AG04450 (cell line): ENCODE measurements around the gene SHISA9. TPM values are rescaled to one million over a fixed set of nuclear protein-coding genes. Genes with fewer than 3 reads are reported as not detected.

ENCODE experiments used
- CTCF ChIA-PET: fragments of 300-600, 350-600 bp; formaldehyde crosslinking; extraction: SDS; loops from one replicate; lab custom pipeline; 2022; ENCODE audit warnings: antibody characterized with exemption, inconsistent platforms; lab: Charles Lee
- POLR2A ChIA-PET: fragments of 350-600 bp; formaldehyde crosslinking; extraction: SDS; loops from one replicate; lab custom pipeline; 2021; ENCODE audit warnings: antibody characterized with exemption, inconsistent platforms; lab: Yijun Ruan, JAX
- DNase-seq: peaks from one replicate; pipeline ENCODE4 v3.0.0-alpha.2; 2011; ENCODE audit warnings: low read depth, low spot score
- H3K27ac ChIP-seq: one replicate; pipeline ENCODE4 v1.5.1; 2012; ENCODE audit warnings: low read depth, low read length, control low read depth
- H3K27me3 ChIP-seq: one replicate; pipeline ENCODE4 v1.6.0; 2012; ENCODE audit warnings: low read length; ENCODE audit not compliant: control insufficient read depth, insufficient read depth
- H3K4me3 ChIP-seq: 2 replicates; pipeline ENCODE4 v1.5.1; 2011; ENCODE audit warnings: mild to moderate bottlenecking, low read depth, low read length, control low read depth
- H3K9me3 ChIP-seq: 2 replicates; pipeline ENCODE4 v1.5.1; 2012; ENCODE audit warnings: low read length; ENCODE audit not compliant: control insufficient read depth, insufficient read depth
- polyA plus RNA-seq: library from polyadenylated mRNA; depleted of rRNA; stranded (reverse); fragments of >200 nt; gene quantifications from 2 replicates; pipeline ENCODE4 v1.2.3, GENCODE V29; 2011
- TF ChIP-seq, protein P1 (sequence below): IDR thresholded peaks from 2 replicates; pipeline ENCODE4 v1.5.1; 2011; ENCODE audit warnings: low read depth, low read length, control low read depth, inconsistent platforms

The SHISA9 gene
- polyA plus RNA-seq, 1 experiment = not detected

DNA sequence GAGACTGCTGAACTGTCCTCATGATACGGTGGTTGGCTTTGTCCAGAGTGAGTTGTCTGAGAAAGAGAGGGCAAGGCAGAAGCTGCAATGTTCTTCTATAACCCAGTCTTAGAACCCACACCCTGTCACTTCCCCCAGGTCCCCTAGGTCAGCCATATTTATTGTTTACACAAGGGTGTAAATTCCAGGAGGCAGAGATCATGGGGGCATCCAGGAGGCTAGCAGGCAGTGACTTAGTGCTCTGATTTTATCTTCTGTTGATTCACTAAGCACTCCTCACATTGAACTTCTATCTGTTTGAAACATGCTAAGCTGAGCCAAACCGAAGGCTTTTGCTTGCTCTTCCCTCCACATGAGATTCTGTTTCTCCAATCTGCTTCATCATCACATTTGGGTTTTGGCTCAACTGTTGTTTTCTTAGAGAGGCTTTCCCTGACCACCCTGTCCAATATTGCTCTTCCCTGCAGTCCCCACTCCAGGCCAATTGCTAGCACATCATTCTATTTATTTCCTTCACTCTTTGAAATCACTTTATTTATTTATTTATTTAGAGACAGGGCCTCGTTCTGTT is 34.3 kb upstream of the SHISA9 start:
- CTCF ChIA-PET = no interaction called here
- Histone ChIP-seq H3K27me3 (no peaks in the 10 kb centered on the region), H3K9me3 (peaks cover 37% of the 10 kb centered on the region), H3K27ac (no peak overlapping the region), H3K4me3 (no peak overlapping the region)
- POLR2A ChIA-PET = no interaction called here
- DNase-seq = no peak
- TF ChIP-seq, protein P1, sequence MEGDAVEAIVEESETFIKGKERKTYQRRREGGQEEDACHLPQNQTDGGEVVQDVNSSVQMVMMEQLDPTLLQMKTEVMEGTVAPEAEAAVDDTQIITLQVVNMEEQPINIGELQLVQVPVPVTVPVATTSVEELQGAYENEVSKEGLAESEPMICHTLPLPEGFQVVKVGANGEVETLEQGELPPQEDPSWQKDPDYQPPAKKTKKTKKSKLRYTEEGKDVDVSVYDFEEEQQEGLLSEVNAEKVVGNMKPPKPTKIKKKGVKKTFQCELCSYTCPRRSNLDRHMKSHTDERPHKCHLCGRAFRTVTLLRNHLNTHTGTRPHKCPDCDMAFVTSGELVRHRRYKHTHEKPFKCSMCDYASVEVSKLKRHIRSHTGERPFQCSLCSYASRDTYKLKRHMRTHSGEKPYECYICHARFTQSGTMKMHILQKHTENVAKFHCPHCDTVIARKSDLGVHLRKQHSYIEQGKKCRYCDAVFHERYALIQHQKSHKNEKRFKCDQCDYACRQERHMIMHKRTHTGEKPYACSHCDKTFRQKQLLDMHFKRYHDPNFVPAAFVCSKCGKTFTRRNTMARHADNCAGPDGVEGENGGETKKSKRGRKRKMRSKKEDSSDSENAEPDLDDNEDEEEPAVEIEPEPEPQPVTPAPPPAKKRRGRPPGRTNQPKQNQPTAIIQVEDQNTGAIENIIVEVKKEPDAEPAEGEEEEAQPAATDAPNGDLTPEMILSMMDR = no peak

DNA sequence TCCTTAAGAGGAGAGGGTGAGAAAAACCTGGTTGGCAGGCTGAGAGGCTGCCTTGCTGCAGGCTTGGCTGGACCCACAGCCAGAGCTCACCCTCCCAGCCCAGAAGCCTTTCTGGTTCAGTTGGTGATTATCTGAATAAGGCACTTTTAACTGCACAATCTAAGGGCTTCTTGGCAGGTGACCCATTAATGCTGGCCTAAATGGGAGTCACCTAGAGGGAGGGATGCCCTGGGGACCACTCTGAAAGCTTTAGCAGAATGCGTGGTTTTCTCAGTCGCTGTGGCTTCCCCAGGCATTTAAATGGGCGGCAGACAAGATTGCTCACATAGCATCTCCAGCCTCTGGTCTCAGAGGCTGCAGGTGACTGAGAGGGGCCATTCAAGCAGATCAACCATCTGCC is 33.2 kb upstream of the SHISA9 start:
- POLR2A ChIA-PET = no interaction called here
- H3K4me3 ChIP-seq = no peak overlapping the region
- CTCF ChIA-PET = interaction anchor here (0.5 kb wide), 1 partner anchor 22 kb away, joined by 3 read pairs; no protein-coding TSS in a partner anchor
- H3K27me3 ChIP-seq = no peaks in the 10 kb centered on the region
- H3K9me3 ChIP-seq = peaks cover 28% of the 10 kb centered on the region
- DNase-seq = no peak
- no peak overlapping the region for H3K27ac ChIP-seq
- TF ChIP-seq, protein P1 = no peak

DNA sequence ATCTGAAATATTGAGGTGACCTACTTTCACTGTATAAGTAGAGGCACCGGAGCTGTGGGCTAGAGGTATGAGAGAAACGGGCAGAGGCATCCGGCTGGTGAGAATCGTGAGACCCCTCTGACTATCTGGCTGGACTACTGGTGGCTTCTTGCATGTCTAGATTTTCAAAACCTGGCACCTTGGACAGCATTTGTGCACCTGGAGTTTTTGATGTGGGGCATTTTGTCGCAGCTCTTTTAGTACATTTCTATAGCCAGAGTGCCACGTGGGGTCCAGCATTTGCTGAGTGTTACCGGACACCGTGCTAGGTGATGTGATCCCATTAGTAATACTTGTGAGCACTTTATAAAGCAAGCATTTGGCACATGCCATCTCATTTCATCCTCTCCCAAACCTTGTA is 32.6 kb upstream of the SHISA9 start:
- ChIA-PET POLR2A (no interaction called here), CTCF (interaction anchor here (0.5 kb wide), 1 partner anchor 23 kb away, joined by 3 read pairs; no protein-coding TSS in a partner anchor)
- Histone ChIP-seq H3K27ac (no peak overlapping the region), H3K4me3 (no peak overlapping the region), H3K27me3 (no peaks in the 10 kb centered on the region), H3K9me3 (peaks cover 25% of the 10 kb centered on the region)
- TF ChIP-seq, protein P1 = no peak
- no peak for DNase-seq

DNA sequence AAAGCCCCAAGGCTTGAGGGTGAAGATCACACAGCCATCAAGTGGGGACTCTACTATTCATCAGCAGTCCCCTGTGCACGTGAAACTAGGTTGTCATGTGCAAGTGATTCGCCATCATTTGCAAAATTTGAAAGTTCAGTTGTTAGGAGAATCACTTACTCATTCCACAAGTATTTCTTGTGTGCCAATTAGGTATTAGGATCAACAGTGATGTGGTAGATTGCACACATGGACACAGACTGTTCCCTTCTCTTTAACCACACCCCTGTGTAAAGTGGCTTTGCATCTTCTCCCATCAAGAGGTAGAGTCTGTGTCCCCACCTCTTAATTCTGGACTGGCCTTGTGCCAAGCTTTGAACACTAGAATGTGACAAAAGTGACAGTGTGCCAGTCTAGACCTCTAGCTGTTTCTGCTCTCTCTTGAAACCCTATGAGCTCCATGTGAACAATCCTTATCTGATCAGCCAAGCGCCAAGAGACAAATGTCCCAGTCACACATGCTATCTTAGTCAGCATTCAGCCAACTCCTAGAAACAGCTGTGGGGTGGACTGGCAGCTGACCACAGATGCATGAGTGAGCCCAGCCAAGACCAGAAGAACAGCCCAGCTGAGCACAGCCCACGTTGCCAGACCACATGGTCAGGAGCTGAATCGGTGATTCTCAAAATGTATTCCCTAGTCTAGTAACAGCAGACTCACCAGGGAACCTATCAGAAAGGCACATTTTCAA is 31.5 kb upstream of the SHISA9 start:
- no peak overlapping the region for H3K4me3 ChIP-seq
- H3K27ac ChIP-seq = no peak overlapping the region
- TF ChIP-seq, protein P1 = no peak
- H3K9me3 ChIP-seq = peaks cover 25% of the 10 kb centered on the region
- H3K27me3 ChIP-seq = no peaks in the 10 kb centered on the region
- CTCF ChIA-PET = no interaction called here
- DNase-seq = no peak
- POLR2A ChIA-PET = no interaction called here

DNA sequence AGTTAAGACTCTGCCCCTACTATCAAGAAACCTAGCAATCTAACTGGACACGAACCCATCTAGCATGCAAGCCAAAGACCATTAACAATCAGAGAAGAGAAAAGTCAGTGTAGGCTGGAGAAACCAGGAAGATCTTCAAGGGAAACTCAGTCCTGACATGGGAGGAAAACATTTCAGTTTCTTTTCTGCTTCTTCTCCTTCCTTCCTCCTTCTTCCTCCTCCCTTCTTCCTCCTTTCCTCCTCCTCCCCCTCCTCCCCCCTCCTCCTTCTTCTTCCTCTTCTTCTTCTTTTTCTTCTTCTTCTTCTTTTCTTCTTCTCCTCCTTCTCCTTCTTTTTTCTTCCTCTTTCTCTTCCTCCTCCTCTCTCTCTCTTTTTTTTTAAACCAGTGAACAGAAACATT is 29.6 kb upstream of the SHISA9 start:
- CTCF ChIA-PET = no interaction called here

More for the DNA sequence above, 29.6 kb upstream of the SHISA9 start:
- no peak overlapping the region for H3K27ac ChIP-seq
- peaks cover 22% of the 10 kb centered on the region for H3K9me3 ChIP-seq
- H3K27me3 ChIP-seq = no peaks in the 10 kb centered on the region
- POLR2A ChIA-PET = no interaction called here
- no peak overlapping the region for H3K4me3 ChIP-seq
- TF ChIP-seq, protein P1 = no peak
- DNase-seq = no peak
